ENCODE measurements around the gene DNAI4. TPM values are rescaled to one million over a fixed set of nuclear protein-coding genes. Genes with fewer than 3 reads are reported as not detected.

The DNAI4 gene
- total and polyA plus RNA-seq, 2 of the 8 experiments (the other 6 are each of a cell fraction or from before 2014, with no cell fraction given), result 0.32 to 2.1 TPM

DNA sequence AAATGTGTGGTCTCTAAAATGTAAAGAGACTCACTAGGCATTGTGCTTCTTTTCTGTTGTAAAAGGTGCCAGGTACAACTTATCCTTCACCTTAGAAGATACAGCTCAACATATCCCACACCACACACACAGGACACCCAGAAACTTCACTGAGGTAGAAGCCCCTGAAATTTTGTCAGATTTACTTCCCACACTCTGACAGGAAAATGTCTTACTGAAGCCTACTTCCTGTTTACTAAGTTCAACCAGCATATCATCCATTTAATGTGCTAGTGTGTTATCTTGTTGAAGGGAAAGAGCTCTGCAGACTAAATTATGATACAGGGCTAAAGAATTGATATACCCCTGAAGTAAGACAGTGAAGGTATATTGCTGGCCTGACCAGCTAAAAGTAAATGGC is 83.7 kb downstream of the DNAI4 start:
- no peak overlapping the region for H3K23ac ChIP-seq (ENCODE audit: insufficient read length)
- no peaks in the 10 kb centered on the region for H3K4me1 ChIP-seq (replicated peaks in 1 of 4; ENCODE audit: control insufficient read depth in 3 of 4, insufficient read depth in 4 of 4, low read length in 3 of 4)
- H3K4ac ChIP-seq (replicated peaks; ENCODE audit: insufficient read length, low read depth, low read length), result no peak overlapping the region
- no peak overlapping the region for H2BK120ac ChIP-seq (replicated peaks; ENCODE audit: low read depth, low read length)
- POLR2A ChIA-PET (ENCODE audit: partially characterized antibody), result no interaction called here
- H2BK12ac ChIP-seq (ENCODE audit: low read depth, low read length), result no peak overlapping the region
- no peaks in the 10 kb centered on the region for H3K36me3 ChIP-seq (ENCODE audit: control insufficient read depth in 2 of 4, insufficient read depth in 4 of 4, low read length in 3 of 4)
- H2BK5ac ChIP-seq (ENCODE audit: low read depth, low read length), result no peak overlapping the region
- H3K14ac ChIP-seq (ENCODE audit: insufficient read length), result no peak overlapping the region
- H3K79me1 ChIP-seq (ENCODE audit: low read depth, low read length), result no peaks in the 10 kb centered on the region
- no peaks in the 10 kb centered on the region for H4K20me1 ChIP-seq (replicated peaks in 1 of 2; ENCODE audit: control insufficient read depth in 1 of 2, insufficient read depth in 2 of 2, low read length in 2 of 2)
- H2AFZ ChIP-seq (ENCODE audit: low read length), result no peak overlapping the region
- H4K5ac ChIP-seq (ENCODE audit: insufficient read length, low read depth, low read length), result no peak overlapping the region
- no peak overlapping the region for H4K8ac ChIP-seq (ENCODE audit: extremely low read depth, insufficient read depth, low read length)
- no peaks in the 10 kb centered on the region for H3K79me2 ChIP-seq (ENCODE audit: control insufficient read depth in 1 of 2, insufficient read depth in 2 of 2, low read length in 2 of 2)
- H4K91ac ChIP-seq (replicated peaks; ENCODE audit: insufficient read length, low read length), result no peak overlapping the region
- DNase-seq (ENCODE audit: low read depth in 1 of 2, low spot score in 2 of 2) (no peak), FAIRE-seq (no peak)
- H2BK20ac ChIP-seq (ENCODE audit: low read length), result no peak overlapping the region
- no peaks in the 10 kb centered on the region for H3K9me3 ChIP-seq (ENCODE audit: insufficient read depth in 2 of 2, low read depth in 1 of 2, low read length in 1 of 2)
- no peak overlapping the region for H2BK15ac ChIP-seq (ENCODE audit: low read length)
- CTCF ChIA-PET (ENCODE audit: partially characterized antibody), result no interaction called here
- H3K4me2 ChIP-seq (ENCODE audit: insufficient read depth in 1 of 2, low read depth in 2 of 2, low read length in 2 of 2), result no peak overlapping the region
- H3K27me3 ChIP-seq (replicated peaks in 1 of 4; ENCODE audit: control insufficient read depth in 3 of 4, extremely low read depth in 1 of 4, insufficient read depth in 3 of 4, low read length in 3 of 4), result no peaks in the 10 kb centered on the region
- H3K56ac ChIP-seq (replicated peaks; ENCODE audit: insufficient read length, low read depth, low read length), result no peak overlapping the region
- no peak overlapping the region for H3K27ac ChIP-seq (ENCODE audit: low read depth, low read length)
- no peak overlapping the region for H3K9ac ChIP-seq (replicated peaks in 1 of 4; ENCODE audit: extremely low read depth in 1 of 4, low read depth in 3 of 4, low read length in 3 of 4)
- no peak overlapping the region for H3K4me3 ChIP-seq (ENCODE audit: extremely low read depth in 1 of 4, insufficient read depth in 2 of 4, low read depth in 3 of 4, low read length in 4 of 4)
- no peaks in the 10 kb centered on the region for H3K23me2 ChIP-seq (ENCODE audit: low read depth, low read length)
- H3K18ac ChIP-seq (ENCODE audit: extremely low read depth, low read length), result no peak overlapping the region
- H2AK5ac ChIP-seq (ENCODE audit: low read depth, low read length), result no peak overlapping the region
- no peak for TF ChIP-seq SUZ12 (IDR thresholded peaks at IDR 0.05; ENCODE audit: low read length)
- TF ChIP-seq CBX5 (IDR thresholded peaks at IDR 0.05; ENCODE audit: low read depth, low read length), result no peak
- no peak for TF ChIP-seq NANOG (IDR thresholded peaks at IDR 0.05; ENCODE audit: insufficient read depth, low read depth, low read length, poor library complexity, severe bottlenecking)
- TF ChIP-seq TAF7 (optimal IDR thresholded peaks at IDR 0.05; ENCODE audit: borderline replicate concordance, low read depth, low read length), result no peak
- no peak for TF ChIP-seq TCF12 (IDR thresholded peaks at IDR 0.05; ENCODE audit: low read depth, low read length)
- TF ChIP-seq, protein P1, sequence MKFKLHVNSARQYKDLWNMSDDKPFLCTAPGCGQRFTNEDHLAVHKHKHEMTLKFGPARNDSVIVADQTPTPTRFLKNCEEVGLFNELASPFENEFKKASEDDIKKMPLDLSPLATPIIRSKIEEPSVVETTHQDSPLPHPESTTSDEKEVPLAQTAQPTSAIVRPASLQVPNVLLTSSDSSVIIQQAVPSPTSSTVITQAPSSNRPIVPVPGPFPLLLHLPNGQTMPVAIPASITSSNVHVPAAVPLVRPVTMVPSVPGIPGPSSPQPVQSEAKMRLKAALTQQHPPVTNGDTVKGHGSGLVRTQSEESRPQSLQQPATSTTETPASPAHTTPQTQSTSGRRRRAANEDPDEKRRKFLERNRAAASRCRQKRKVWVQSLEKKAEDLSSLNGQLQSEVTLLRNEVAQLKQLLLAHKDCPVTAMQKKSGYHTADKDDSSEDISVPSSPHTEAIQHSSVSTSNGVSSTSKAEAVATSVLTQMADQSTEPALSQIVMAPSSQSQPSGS (IDR thresholded peaks at IDR 0.05; ENCODE audit: low read length), result no peak
- no peak for TF ChIP-seq CHD2 (IDR thresholded peaks at IDR 0.05; ENCODE audit: low read length)
- no peak for TF ChIP-seq TBP (IDR thresholded peaks at IDR 0.05; ENCODE audit: low read depth, low read length)
- no peak for TF ChIP-seq RXRA (IDR thresholded peaks at IDR 0.05; ENCODE audit: insufficient read depth, low read depth, low read length)
- TF ChIP-seq KDM1A (IDR thresholded peaks at IDR 0.05; ENCODE audit: borderline replicate concordance, low read length), result no peak
- TF ChIP-seq EZH2 (IDR thresholded peaks at IDR 0.05; ENCODE audit: low read depth, low read length, severe bottlenecking), result no peak
- no peak for TF ChIP-seq RAD21 (IDR thresholded peaks at IDR 0.05 in 1 of 2, conservative IDR thresholded peaks at IDR 0.05 in 1 of 2; ENCODE audit: low read depth in 2 of 2, low read length in 2 of 2)
- no peak for TF ChIP-seq HDAC6 (IDR thresholded peaks at IDR 0.05; ENCODE audit: low read depth, low read length)
- no peak for TF ChIP-seq ZNF274 (IDR thresholded peaks at IDR 0.05; ENCODE audit: borderline replicate concordance, extremely low read depth, low read length)

All from H1 (cell line).